Measurements from ENCODE around the gene DTX3. TPM values are rescaled to one million over a fixed set of nuclear protein-coding genes. Genes with fewer than 3 reads are reported as not detected.
A peak's percentile ranks its signal among the peaks of the same experiment; 100 is the strongest.

DTX3 gene
- total and polyA plus RNA-seq, 2 of the 13 experiments (the other 11 are each of a cell fraction or from before 2014, with no cell fraction given), result 9.0 to 27.2 TPM

- TF ChIP-seq KDM2A (CRISPR knock-in tag; IDR thresholded peaks at IDR 0.05; ENCODE audit: borderline replicate concordance, low read depth), result peak; percentile 71; the same call in 1 of the 2 replicates
- no peak for TF ChIP-seq TOE1 (CRISPR knock-in tag; IDR thresholded peaks at IDR 0.05)
- no peak for TF ChIP-seq HHEX (CRISPR knock-in tag; IDR thresholded peaks at IDR 0.05)
- TF ChIP-seq, protein P1, sequence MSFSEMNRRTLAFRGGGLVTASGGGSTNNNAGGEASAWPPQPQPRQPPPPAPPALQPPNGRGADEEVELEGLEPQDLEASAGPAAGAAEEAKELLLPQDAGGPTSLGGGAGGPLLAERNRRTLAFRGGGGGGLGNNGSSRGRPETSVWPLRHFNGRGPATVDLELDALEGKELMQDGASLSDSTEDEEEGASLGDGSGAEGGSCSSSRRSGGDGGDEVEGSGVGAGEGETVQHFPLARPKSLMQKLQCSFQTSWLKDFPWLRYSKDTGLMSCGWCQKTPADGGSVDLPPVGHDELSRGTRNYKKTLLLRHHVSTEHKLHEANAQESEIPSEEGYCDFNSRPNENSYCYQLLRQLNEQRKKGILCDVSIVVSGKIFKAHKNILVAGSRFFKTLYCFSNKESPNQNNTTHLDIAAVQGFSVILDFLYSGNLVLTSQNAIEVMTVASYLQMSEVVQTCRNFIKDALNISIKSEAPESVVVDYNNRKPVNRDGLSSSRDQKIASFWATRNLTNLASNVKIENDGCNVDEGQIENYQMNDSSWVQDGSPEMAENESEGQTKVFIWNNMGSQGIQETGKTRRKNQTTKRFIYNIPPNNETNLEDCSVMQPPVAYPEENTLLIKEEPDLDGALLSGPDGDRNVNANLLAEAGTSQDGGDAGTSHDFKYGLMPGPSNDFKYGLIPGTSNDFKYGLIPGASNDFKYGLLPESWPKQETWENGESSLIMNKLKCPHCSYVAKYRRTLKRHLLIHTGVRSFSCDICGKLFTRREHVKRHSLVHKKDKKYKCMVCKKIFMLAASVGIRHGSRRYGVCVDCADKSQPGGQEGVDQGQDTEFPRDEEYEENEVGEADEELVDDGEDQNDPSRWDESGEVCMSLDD (CRISPR knock-in tag; IDR thresholded peaks at IDR 0.05; ENCODE audit: borderline replicate concordance), result no peak
- TF ChIP-seq NCOA2 (CRISPR knock-in tag; IDR thresholded peaks at IDR 0.05), result 0 out of 2 replicates have a peak, but pooled peaks have one; percentile 17
- TF ChIP-seq DR1 (CRISPR knock-in tag; IDR thresholded peaks at IDR 0.05), result peak; percentile 22; the same call in 1 of the 2 replicates
- TF ChIP-seq, protein P2, sequence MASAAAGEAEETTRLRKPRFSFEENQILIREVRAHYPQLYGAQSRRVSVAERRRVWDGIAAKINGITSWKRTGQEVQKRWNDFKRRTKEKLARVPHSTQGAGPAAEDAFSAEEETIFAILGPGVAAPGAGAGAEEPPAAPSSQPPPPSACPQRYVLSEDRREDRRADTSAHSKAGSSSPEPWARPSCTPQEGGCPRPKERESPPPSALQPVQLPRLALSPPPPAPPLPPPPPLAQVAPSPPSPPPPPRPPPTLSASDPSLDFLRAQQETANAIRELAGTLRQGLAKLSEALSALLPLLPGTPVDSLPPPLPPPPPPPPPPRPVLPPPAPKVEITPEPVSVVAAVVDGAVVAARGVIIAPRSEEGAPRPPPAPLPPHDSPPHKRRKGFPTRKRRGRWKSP (CRISPR knock-in tag; IDR thresholded peaks at IDR 0.05), result peak; percentile 55; the same call in 1 of the 2 replicates
- 0 out of 2 replicates have a peak, but pooled peaks have one; percentile 23 for TF ChIP-seq ZNF124 (CRISPR knock-in tag; IDR thresholded peaks at IDR 0.05)
- TF ChIP-seq GTF2F1 (IDR thresholded peaks at IDR 0.05; ENCODE audit: low read length), result 0 out of 2 replicates have a peak, but pooled peaks have one; percentile 74
- no peak for TF ChIP-seq HOXD1 (CRISPR knock-in tag; IDR thresholded peaks at IDR 0.05)
- no peak for TF ChIP-seq RARG (CRISPR knock-in tag; IDR thresholded peaks at IDR 0.05; ENCODE audit: low read depth)
- TF ChIP-seq POLR2A (IDR thresholded peaks at IDR 0.05; ENCODE audit: insufficient read depth in 1 of 2, low read depth in 2 of 2, low read length in 2 of 2), result peak; percentile 58 to 73; a peak in 3 of 4 replicates
- peak; percentile 43; the same call in 1 of the 2 replicates for TF ChIP-seq ZNF574 (CRISPR knock-in tag; IDR thresholded peaks at IDR 0.05)
- peak; percentile 6; the same call in 1 of the 2 replicates for TF ChIP-seq FOSL2 (CRISPR knock-in tag; IDR thresholded peaks at IDR 0.05)
- no peak for TF ChIP-seq YEATS4 (CRISPR knock-in tag; IDR thresholded peaks at IDR 0.05; ENCODE audit: borderline replicate concordance)
- peak; percentile 65; the same call in 1 of the 2 replicates for TF ChIP-seq MIXL1 (CRISPR knock-in tag; IDR thresholded peaks at IDR 0.05)
- TF ChIP-seq, protein P3, sequence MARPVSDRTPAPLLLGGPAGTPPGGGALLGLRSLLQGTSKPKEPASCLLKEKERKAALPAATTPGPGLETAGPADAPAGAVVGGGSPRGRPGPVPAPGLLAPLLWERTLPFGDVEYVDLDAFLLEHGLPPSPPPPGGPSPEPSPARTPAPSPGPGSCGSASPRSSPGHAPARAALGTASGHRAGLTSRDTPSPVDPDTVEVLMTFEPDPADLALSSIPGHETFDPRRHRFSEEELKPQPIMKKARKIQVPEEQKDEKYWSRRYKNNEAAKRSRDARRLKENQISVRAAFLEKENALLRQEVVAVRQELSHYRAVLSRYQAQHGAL (CRISPR knock-in tag; IDR thresholded peaks at IDR 0.05; ENCODE audit: not compliant biosample characterization), result no peak
- TF ChIP-seq GABPB1 (CRISPR knock-in tag; IDR thresholded peaks at IDR 0.05), result peak; percentile 91
- TF ChIP-seq ZMAT3 (CRISPR knock-in tag; conservative IDR thresholded peaks at IDR 0.05), result peak; percentile 51; the same call in 1 of the 2 replicates
These were observed 13.5 kb upstream of the DTX3 start, which contains the start of gene PIP4K2C (continued) for GRCh38 chr12:57590864-57591781.

Measured in HepG2 (cell line).